Liver (tissue), 3 donors: ENCODE results near the gene HSDL2.

Experiments used
- EGR1 ChIP-seq, 2 donors: IDR thresholded peaks; 2 replicates each; pipeline ENCODE4 v1.6.1; 2016 to 2018; ENCODE audit warnings: antibody characterized with exemption in 2 of 2, low read depth in 2 of 2
- GABPA ChIP-seq, 2 donors: IDR thresholded peaks in 1 of 2; conservative IDR thresholded peaks in 1 of 2; 2 replicates each; pipeline ENCODE4 v1.6.1; 2016; ENCODE audit warnings: antibody characterized with exemption in 2 of 2, mild to moderate bottlenecking in 1 of 2, moderate library complexity in 1 of 2
- HNF4A ChIP-seq, 2 donors: conservative IDR thresholded peaks; 2 replicates each; pipeline ENCODE4 v1.6.1; 2016; ENCODE audit warnings: antibody characterized with exemption in 2 of 2, mild to moderate bottlenecking in 2 of 2
- JUND ChIP-seq, 2 donors: IDR thresholded peaks; 2 replicates each; pipeline ENCODE4 v1.6.1; 2016; ENCODE audit warnings: antibody characterized with exemption in 2 of 2
- TAF1 ChIP-seq: conservative IDR thresholded peaks from 2 replicates; pipeline ENCODE4 v1.6.1; 2016; ENCODE audit warnings: antibody characterized with exemption, mild to moderate bottlenecking
- YY1 ChIP-seq: IDR thresholded peaks from 2 replicates; pipeline ENCODE4 v1.6.1; 2016; ENCODE audit warnings: antibody characterized with exemption, mild to moderate bottlenecking
- TF ChIP-seq, protein P1 (sequence below): fragments of 150-350 bp; IDR thresholded peaks from 2 replicates; pipeline ENCODE4 v1.5.1; 2017; ENCODE audit warnings: improper control_type of control experiment, low read depth, low read length; ENCODE audit not compliant: missing input control
- TF ChIP-seq, protein P2 (sequence below): IDR thresholded peaks from 2 replicates; pipeline ENCODE4 v1.6.1; 2016; ENCODE audit warnings: antibody characterized with exemption
- TF ChIP-seq, protein P3 (sequence below): IDR thresholded peaks from 2 replicates; pipeline ENCODE4 v1.6.1; 2016; ENCODE audit warnings: antibody characterized with exemption, mild to moderate bottlenecking
- TF ChIP-seq, protein P4 (sequence below): IDR thresholded peaks from 2 replicates; pipeline ENCODE4 v1.6.1; 2016; ENCODE audit warnings: antibody characterized with exemption
- donor health status: healthy.
- donor health status: healthy.

DNA sequence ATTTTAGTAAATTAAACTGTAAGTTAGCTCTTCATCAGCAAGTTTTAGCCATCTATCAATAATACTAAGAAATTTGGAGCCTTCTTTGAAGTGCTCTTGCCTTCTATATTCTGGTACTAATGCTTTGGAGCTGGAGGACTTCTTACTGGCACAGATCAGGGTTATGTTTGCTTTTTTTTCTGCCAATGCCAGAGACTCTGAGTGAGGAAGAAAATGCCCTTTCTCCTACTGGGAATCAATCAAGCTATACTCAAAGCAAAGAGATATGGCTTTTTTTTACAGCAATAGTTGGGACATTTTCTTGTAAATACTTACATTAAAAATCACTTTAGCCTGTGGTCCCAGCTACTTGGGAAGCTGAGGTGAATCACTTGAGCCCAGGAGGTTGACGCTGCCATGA, 4.3 kb downstream of the HSDL2 start:
- TF ChIP-seq GABPA (IDR thresholded peaks at IDR 0.05 in 1 of 2, conservative IDR thresholded peaks at IDR 0.05 in 1 of 2) (no peak), YY1 (no peak), EGR1 (IDR thresholded peaks at IDR 0.05; ENCODE audit: low read depth in 2 of 2) (no peak), JUND (IDR thresholded peaks at IDR 0.05) (no peak), TAF1 (no peak), HNF4A (conservative IDR thresholded peaks at IDR 0.05) (peak; percentile 34 to 52)
- TF ChIP-seq, protein P1, sequence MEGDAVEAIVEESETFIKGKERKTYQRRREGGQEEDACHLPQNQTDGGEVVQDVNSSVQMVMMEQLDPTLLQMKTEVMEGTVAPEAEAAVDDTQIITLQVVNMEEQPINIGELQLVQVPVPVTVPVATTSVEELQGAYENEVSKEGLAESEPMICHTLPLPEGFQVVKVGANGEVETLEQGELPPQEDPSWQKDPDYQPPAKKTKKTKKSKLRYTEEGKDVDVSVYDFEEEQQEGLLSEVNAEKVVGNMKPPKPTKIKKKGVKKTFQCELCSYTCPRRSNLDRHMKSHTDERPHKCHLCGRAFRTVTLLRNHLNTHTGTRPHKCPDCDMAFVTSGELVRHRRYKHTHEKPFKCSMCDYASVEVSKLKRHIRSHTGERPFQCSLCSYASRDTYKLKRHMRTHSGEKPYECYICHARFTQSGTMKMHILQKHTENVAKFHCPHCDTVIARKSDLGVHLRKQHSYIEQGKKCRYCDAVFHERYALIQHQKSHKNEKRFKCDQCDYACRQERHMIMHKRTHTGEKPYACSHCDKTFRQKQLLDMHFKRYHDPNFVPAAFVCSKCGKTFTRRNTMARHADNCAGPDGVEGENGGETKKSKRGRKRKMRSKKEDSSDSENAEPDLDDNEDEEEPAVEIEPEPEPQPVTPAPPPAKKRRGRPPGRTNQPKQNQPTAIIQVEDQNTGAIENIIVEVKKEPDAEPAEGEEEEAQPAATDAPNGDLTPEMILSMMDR = no peak
- TF ChIP-seq, protein P2, sequence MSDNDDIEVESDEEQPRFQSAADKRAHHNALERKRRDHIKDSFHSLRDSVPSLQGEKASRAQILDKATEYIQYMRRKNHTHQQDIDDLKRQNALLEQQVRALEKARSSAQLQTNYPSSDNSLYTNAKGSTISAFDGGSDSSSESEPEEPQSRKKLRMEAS = no peak
- TF ChIP-seq, protein P3, sequence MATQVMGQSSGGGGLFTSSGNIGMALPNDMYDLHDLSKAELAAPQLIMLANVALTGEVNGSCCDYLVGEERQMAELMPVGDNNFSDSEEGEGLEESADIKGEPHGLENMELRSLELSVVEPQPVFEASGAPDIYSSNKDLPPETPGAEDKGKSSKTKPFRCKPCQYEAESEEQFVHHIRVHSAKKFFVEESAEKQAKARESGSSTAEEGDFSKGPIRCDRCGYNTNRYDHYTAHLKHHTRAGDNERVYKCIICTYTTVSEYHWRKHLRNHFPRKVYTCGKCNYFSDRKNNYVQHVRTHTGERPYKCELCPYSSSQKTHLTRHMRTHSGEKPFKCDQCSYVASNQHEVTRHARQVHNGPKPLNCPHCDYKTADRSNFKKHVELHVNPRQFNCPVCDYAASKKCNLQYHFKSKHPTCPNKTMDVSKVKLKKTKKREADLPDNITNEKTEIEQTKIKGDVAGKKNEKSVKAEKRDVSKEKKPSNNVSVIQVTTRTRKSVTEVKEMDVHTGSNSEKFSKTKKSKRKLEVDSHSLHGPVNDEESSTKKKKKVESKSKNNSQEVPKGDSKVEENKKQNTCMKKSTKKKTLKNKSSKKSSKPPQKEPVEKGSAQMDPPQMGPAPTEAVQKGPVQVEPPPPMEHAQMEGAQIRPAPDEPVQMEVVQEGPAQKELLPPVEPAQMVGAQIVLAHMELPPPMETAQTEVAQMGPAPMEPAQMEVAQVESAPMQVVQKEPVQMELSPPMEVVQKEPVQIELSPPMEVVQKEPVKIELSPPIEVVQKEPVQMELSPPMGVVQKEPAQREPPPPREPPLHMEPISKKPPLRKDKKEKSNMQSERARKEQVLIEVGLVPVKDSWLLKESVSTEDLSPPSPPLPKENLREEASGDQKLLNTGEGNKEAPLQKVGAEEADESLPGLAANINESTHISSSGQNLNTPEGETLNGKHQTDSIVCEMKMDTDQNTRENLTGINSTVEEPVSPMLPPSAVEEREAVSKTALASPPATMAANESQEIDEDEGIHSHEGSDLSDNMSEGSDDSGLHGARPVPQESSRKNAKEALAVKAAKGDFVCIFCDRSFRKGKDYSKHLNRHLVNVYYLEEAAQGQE = no peak
- TF ChIP-seq, protein P4, sequence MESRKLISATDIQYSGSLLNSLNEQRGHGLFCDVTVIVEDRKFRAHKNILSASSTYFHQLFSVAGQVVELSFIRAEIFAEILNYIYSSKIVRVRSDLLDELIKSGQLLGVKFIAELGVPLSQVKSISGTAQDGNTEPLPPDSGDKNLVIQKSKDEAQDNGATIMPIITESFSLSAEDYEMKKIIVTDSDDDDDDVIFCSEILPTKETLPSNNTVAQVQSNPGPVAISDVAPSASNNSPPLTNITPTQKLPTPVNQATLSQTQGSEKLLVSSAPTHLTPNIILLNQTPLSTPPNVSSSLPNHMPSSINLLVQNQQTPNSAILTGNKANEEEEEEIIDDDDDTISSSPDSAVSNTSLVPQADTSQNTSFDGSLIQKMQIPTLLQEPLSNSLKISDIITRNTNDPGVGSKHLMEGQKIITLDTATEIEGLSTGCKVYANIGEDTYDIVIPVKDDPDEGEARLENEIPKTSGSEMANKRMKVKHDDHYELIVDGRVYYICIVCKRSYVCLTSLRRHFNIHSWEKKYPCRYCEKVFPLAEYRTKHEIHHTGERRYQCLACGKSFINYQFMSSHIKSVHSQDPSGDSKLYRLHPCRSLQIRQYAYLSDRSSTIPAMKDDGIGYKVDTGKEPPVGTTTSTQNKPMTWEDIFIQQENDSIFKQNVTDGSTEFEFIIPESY = no peak
